Measurements from ENCODE around the gene RABL3.

DNA sequence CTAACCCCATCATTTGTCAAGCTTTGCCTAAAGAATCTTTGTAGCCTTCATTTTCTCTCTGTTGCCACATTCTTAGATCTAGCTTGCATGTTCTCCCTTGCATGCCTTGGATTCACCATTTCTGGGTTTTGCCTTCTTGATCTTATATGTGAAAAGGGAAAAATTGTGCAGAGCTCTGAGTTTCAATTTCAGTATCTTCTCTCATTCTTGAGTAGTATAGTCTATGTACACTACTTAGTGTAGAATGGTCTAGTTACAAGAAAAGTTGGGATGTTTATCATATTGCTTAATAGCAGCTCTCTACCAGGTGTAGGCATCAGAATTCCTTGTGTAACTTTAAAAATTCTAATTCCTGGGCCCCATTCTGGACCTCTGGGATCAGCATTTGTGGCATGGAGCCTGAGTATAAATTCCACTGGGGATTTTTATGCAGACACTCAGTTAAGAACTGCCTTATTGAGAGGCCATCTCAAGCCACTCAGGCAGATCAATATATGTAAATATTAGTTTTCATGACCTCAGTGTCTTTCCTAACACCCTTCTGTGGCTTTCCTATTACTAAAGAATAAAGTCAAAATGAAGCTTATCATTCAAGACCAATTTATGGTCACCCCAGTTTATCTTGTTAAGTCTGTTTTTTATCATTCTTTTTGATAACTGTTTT, 23.6 kb upstream of the RABL3 start:
- TF ChIP-seq, protein P1, sequence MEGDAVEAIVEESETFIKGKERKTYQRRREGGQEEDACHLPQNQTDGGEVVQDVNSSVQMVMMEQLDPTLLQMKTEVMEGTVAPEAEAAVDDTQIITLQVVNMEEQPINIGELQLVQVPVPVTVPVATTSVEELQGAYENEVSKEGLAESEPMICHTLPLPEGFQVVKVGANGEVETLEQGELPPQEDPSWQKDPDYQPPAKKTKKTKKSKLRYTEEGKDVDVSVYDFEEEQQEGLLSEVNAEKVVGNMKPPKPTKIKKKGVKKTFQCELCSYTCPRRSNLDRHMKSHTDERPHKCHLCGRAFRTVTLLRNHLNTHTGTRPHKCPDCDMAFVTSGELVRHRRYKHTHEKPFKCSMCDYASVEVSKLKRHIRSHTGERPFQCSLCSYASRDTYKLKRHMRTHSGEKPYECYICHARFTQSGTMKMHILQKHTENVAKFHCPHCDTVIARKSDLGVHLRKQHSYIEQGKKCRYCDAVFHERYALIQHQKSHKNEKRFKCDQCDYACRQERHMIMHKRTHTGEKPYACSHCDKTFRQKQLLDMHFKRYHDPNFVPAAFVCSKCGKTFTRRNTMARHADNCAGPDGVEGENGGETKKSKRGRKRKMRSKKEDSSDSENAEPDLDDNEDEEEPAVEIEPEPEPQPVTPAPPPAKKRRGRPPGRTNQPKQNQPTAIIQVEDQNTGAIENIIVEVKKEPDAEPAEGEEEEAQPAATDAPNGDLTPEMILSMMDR (IDR thresholded peaks at IDR 0.05 in 4 of 5, conservative IDR thresholded peaks at IDR 0.05 in 1 of 5) = peak in 1 of 5 experiments; percentile 6
- no peak for TF ChIP-seq POLR2A (IDR thresholded peaks at IDR 0.05)

All from gastrocnemius medialis (tissue), 4 donors.